ENCODE measurements around the gene TRIM65. TPM values are rescaled to one million over a fixed set of nuclear protein-coding genes. Genes with fewer than 3 reads are reported as not detected.

TRIM65 gene
- total and polyA plus RNA-seq, 2 of the 13 experiments (the other 11 are each of a cell fraction or from before 2014, with no cell fraction given), result 10.3 to 22.4 TPM

- peak; percentile 93 for TF ChIP-seq SPEN (CRISPR knock-in tag; IDR thresholded peaks at IDR 0.05; ENCODE audit: low read depth)
- no peak for TF ChIP-seq ZNF773 (CRISPR knock-in tag; IDR thresholded peaks at IDR 0.05; ENCODE audit: borderline replicate concordance)
- peak; percentile 76 for TF ChIP-seq FOXC1 (CRISPR knock-in tag; IDR thresholded peaks at IDR 0.05; ENCODE audit: borderline replicate concordance)
- TF ChIP-seq GLMP (CRISPR knock-in tag; IDR thresholded peaks at IDR 0.05; ENCODE audit: borderline replicate concordance), result no peak
- peak; percentile 60; the same call in 1 of the 2 replicates for TF ChIP-seq YEATS2 (CRISPR knock-in tag; IDR thresholded peaks at IDR 0.05; ENCODE audit: borderline replicate concordance)
- peak; percentile 63; the same call in 1 of the 2 replicates for TF ChIP-seq PHF8 (CRISPR knock-in tag; IDR thresholded peaks at IDR 0.05)
- peak; percentile 56; the same call in 1 of the 2 replicates for TF ChIP-seq ADNP (CRISPR knock-in tag; IDR thresholded peaks at IDR 0.05)
- TF ChIP-seq SMC3 (IDR thresholded peaks at IDR 0.05; ENCODE audit: low read length), result no peak; the same call in 1 of the 2 replicates
- no peak for TF ChIP-seq ZFAT (CRISPR knock-in tag; conservative IDR thresholded peaks at IDR 0.05)
- peak; percentile 74; the same call in 1 of the 2 replicates for TF ChIP-seq ZFP37 (CRISPR knock-in tag; IDR thresholded peaks at IDR 0.05; ENCODE audit: borderline replicate concordance)
- TF ChIP-seq MAFF (IDR thresholded peaks at IDR 0.05; ENCODE audit: low read depth, low read length), result no peak
- TF ChIP-seq HDAC1 (CRISPR knock-in tag; IDR thresholded peaks at IDR 0.05), result peak; percentile 95
- TF ChIP-seq ZBED4 (CRISPR knock-in tag; IDR thresholded peaks at IDR 0.05; ENCODE audit: borderline replicate concordance), result peak; percentile 98
- no peak for TF ChIP-seq ZNF382 (CRISPR knock-in tag; IDR thresholded peaks at IDR 0.05; ENCODE audit: borderline replicate concordance)
- peak; percentile 56 for TF ChIP-seq ZNF263 (CRISPR knock-in tag; IDR thresholded peaks at IDR 0.05)
- TF ChIP-seq HNF4A (CRISPR knock-in tag; IDR thresholded peaks at IDR 0.05), result peak; percentile 92
- TF ChIP-seq ZNF24 (IDR thresholded peaks at IDR 0.05), result 0 out of 2 replicates have a peak, but pooled peaks have one; percentile 12
- TF ChIP-seq ZFY (CRISPR knock-in tag; IDR thresholded peaks at IDR 0.05), result peak; percentile 94
- no peak for TF ChIP-seq ZNF674 (CRISPR knock-in tag; IDR thresholded peaks at IDR 0.05; ENCODE audit: low read depth)
- TF ChIP-seq CBFB (CRISPR knock-in tag; IDR thresholded peaks at IDR 0.05), result peak; percentile 85
- peak; percentile 89 for TF ChIP-seq DRAP1 (CRISPR knock-in tag; IDR thresholded peaks at IDR 0.05)
- TF ChIP-seq AKAP8 (CRISPR knock-in tag; IDR thresholded peaks at IDR 0.05), result peak; percentile 98
- TF ChIP-seq SMARCC2 (IDR thresholded peaks at IDR 0.05), result no peak
- peak; percentile 93 for TF ChIP-seq MIXL1 (CRISPR knock-in tag; IDR thresholded peaks at IDR 0.05)
- TF ChIP-seq CHD4 (IDR thresholded peaks at IDR 0.05; ENCODE audit: borderline replicate concordance, low read length), result no peak
- TF ChIP-seq ZNF546 (CRISPR knock-in tag; conservative IDR thresholded peaks at IDR 0.05), result no peak; the same call in 1 of the 2 replicates
Observed at GRCh38 chr17:75872434-75873351, 24.1 kb downstream of the TRIM65 start (continued).

All from HepG2 (cell line).